Hindlimb muscle (tissue), 1 donor: ENCODE results near the gene STRN. TPM values are rescaled to one million over a fixed set of nuclear protein-coding genes. Genes with fewer than 3 reads are reported as not detected.
"Not testable (repeated sequence)": the region's sequence is repeated elsewhere in the genome, so short reads cannot be mapped to it uniquely, and the experiment has no call there.

Source experiments
- DNase-seq: peaks from one replicate; pipeline ENCODE4 v3.0.0-alpha.2; 2013
- polyA plus RNA-seq: library from polyadenylated mRNA; unstranded; fragments of 120-200 nt; gene quantifications from one replicate; pipeline ENCODE4 v1.2.1, GENCODE V29; 2013; ENCODE audit not compliant: insufficient read length

Gene STRN
- polyA plus RNA-seq: 17.4 TPM

DNA sequence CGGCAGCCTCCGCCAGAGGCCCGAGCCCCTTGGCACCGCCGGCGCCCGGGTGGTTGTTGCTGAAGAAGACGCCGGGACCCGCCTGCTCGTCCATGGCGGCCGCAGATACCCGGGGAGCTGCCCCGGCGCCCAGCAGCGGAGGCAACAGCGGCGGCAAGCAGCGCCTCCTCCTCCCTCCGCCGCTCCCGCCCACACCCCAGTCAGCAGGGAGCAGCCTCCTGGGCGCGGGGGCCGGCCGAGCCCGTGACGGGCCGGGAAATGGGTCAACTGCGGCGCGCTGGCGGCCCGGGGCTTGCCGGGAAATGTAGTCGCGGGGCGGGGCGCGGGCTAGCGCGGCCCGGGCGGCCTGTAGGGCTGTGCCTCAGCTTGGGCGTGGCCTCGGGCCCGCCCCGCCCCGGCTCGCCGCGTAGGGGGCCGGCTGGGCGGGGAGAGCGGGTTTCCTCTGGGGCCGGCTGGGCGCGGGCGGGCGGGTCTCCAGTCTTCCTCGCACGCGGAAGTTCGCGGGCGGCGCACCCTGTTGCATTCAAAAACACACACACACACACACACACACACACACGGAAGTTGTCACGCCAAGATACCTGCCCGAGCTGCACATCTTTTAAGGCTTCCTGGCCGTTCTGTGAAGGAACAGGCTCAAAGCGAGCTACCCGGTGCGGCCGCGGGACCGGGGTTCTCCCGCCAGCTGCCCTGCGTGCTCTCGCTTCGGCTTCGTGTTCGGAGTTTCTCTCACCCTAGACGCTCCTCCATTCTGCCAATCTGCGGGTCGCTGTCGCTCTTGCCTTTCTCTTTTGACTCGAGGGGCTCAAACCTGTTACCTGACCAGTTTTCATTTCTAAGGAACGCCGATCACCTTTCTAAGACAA lies at the start of gene STRN:
TSS of gene STRN (minus strand) at position 167 of the 866 bp plus-strand sequence. CDS start at position 94, 73 bp downstream.
- DNase-seq: peak; percentile 98

DNA sequence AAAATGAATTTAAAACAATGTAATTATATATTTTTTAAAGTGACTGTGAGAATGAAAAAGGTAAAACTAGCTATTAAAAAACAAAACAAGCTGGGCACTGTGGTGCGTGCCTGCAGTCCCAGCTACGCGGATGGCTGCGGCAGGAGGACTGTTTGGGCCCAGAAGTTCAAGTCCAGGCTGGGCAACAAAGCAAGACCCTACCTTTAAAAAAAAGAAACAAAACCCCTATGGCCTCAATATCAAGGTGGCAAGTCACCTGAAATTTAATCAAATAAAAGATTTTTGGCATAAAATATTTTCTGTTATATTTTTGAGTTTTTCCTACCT lies 46.9 kb upstream of the STRN start:
- DNase-seq: no peak

DNA sequence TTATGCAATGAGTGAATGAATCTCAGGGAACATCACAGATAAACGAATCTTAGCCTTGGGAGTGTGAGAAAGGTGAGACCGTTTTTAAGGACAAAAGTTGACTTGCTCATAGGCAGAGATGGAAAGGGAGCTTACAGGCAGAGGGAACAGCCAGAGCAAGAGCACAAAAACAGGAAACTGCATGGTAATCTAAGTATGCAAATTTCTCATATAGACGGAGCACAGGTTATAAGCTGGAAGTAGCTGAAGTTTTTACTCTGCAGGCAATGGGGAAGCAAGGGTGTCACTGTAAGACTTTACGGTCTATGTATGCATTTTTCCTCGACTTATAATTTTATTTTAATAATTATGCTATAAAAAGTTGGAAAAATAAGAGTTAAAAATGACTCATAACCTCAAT lies 44.8 kb upstream of the STRN start:
- DNase-seq: no peak

DNA sequence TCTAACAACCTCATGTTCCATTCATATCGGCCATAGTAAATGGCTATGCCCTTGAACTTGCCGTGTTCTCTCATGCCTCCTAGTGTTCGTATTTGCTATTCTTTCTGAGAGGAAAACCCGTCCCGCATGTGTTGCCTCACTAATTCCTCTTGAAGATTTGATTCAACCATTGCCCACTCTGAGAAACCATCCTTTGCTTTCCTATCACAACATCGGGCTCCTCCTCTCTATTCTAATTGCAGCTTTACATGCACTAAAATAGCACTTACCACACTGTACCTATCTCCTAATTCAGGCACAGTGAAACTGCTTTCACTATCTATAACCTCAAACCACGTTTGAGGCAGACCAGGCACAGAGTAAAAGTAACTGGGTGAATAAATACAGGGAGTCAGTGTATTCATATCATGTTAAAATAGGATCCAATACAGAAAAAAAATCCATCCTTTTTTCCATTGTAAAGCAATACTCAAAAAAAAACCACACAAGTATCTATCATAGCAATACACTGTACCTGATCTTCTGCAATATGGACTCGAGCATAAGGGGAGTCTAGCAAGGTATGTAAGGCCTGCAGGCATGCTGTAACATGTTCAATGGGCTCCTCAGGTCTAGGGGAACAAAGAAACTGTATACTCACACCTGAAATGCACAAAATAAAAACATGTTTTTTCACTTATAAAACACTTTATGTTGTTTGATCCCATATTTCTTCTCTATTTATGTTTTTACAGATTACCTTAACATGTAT lies 39.0 kb upstream of the STRN start:
- DNase-seq: no peak

GRCh38 chr2:37000988-37001556 lies 34.7 kb upstream of the STRN start:
- no peak for DNase-seq

DNA sequence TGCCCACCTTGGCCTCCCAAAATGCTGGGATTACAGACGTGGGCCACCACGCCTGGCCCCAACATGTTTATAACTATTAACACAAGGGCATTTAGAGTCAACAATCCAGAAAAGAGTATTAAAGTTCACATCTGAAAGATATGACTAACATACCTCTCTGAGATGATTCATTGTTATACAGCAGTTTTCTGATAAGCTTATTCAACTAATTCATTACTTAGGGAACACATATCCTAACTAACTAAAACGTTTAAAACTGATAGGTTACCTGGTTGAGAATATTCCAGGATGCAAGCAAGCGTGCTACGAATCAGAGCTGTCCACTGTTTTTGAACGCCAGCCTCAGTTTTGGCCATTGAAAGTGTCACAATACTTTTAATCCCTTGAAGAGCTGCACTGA lies 34.0 kb upstream of the STRN start:
- DNase-seq: no peak

DNA sequence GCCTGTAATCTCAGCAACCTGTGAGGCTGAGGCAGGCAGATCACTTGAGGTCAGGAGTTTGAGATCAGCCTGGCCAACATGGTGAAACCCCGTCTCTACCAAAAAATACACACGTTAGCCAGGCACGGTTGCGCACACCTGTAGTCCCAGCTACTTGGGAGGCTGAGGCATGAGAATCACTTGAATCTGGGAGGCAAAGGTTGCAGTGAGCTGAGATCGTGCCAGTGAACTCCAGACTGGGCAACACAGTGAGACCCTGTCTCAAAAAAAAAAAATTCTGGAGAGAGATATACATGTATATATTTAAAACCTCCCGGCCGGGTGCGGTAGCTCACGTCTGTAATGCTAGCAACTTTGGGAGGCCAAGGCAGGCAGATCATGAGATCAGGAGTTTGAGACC lies 33.1 kb upstream of the STRN start:
- not testable (repeated sequence) for DNase-seq

GRCh38 chr2:36993841-36994620 lies 27.7 kb upstream of the STRN start:
- DNase-seq: no peak

DNA sequence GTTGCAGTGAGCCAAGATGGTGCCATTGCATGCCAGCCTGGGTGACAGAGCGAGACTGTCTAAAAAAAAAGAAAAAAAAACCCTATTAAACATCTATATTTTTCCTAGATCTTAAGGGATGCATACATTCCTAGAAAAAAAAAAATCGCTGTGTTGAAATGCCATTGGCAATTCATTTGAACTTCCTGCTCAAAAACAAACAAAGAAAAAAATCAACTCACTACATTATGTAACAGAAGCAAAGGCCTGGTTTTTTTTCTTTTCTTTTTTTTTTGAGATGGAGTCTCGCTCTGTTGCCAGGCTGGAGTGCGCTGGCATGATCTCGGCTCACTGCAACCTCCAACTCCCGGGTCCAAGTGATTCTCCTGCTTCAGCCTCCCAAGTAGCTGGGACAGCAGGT lies 21.7 kb upstream of the STRN start:
- DNase-seq: no peak

DNA sequence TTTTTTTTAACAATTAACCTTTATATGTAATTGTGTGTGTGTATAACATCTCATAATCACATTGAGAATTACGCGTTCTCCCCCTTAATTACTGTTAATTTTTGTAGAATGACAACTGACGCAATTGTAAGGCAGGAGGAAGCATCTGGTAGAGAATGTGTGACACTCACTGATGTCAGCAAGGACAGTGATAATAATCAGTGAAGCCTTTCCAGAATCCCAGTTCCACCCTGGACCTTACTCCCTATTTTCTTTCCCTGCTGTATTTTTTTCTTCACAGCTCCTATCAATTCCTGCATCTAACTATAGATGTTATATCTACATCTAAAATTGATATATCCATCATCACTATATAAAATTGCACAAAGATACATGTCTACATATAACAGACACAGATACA lies 16.1 kb upstream of the STRN start:
- no peak for DNase-seq

DNA sequence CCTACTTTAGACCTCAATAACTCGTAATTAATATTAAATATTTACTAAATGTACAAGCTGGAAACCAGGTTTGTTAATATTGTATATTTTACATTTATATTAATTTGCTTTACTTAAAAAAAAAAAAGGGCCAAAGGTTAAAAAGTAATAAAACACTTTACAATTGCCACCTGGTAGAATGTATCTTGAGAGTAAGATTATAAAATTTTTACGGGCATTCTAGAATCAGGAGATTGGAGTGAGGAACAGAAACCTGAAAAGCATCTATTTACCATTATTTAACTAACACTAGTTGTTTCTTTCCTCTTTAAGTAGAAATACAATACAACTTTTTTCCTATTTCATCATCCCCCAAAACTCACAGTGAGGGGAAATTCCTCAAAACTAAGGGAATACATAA lies 15.6 kb upstream of the STRN start:
- no peak for DNase-seq

GRCh38 chr2:36979007-36979406 lies 12.7 kb upstream of the STRN start:
- DNase-seq: not testable (repeated sequence)

- DNase-seq: no peak
These were observed 9.7 kb upstream of the STRN start for GRCh38 chr2:36976065-36976464.

DNA sequence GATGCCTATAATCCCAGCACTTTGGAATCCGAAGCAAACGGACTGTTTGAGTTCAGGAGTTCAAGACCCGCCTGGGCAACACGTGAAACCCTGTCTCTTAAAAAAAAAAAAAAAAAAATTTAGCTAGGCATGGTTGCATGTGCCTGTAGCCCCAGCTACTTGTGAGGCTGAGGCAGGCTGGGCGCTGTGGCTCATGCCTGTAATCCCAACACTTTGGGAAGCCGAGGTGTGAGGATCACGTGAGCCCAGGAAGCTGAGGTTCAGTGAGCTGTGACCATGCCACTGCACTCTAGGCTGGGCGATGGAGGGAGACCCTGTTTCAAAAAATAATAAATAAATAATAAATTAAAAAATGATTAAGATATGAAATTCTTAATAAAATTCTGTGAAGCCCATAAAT lies 9.0 kb upstream of the STRN start:
- DNase-seq: no peak

GRCh38 chr2:36973320-36973719 lies 7.0 kb upstream of the STRN start:
- DNase-seq: no peak

DNA sequence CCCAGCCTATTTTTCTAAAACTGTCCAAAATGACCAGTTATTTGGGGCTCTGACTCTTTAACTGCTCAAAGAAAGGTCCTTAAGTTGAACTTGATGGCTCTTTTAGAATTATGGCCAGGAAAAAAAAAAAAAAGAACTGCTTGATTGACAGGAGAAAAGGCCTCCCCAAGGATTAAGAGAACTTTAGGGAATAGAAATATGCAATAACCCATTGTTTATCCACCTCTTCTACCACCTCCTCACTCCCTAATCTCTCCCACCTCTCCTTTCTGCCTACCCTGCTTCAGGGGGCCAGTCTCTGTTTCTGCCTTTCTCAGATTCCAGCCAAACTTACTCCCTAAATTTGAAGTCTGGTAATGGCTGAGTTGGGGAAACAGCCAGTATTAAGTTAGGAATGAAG lies 5.7 kb upstream of the STRN start:
- DNase-seq: no peak

- no peak for DNase-seq
These were observed 1.0 kb upstream of the STRN start for GRCh38 chr2:36967236-36967876.

DNA sequence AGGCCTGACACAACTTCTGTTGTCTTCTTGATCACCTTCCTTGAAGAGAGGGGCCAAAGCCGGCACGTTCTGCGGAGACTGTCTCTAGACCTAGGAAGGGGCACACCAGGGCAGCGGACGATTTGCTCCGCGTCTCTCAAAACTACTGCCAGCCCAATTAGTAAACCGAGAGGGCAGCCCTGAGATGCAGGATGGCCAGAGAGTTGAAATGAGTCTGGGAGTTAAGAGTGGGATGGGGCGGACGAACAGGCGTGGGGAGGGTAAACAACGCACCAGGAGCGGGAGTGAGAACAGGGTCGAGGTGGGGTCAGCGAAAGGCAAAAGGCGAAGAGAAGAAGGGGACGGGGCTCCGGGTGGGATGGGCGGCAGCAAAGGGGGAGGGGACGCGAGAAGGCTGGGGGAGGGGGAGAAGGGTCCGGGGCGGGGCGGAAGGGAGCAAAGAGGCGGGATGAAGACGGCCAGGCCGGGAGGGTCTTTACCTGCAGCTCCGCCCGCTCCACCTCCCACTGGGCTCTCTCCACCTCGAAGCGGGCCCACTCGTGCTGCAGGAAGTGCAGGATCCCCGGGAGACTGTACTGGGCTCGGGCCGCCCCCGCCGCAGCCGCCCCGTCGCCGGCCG lies 476 bp downstream of the STRN start:
- peak; percentile 61 for DNase-seq

DNA sequence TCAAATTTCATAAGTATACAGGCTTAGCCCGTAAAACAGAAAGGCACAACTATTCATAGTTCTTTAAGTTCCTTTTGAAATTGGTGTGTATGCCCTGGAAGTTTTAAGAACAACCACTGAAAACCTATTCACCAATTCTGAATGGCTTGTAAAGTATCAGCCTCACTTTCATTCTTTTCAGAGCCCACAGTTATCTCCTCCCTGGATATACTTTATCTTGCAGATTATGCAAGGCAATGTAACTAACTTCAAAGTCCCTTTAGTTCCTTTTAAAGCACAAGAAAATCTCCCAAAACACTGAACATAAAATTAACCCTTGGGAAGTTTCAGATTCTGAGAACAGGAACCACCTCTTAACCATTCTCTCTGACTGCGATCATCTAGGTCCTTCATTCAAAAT lies 1.1 kb downstream of the STRN start:
- DNase-seq: no peak

GRCh38 chr2:36964496-36965058 lies 1.8 kb downstream of the STRN start:
- DNase-seq: no peak

DNA sequence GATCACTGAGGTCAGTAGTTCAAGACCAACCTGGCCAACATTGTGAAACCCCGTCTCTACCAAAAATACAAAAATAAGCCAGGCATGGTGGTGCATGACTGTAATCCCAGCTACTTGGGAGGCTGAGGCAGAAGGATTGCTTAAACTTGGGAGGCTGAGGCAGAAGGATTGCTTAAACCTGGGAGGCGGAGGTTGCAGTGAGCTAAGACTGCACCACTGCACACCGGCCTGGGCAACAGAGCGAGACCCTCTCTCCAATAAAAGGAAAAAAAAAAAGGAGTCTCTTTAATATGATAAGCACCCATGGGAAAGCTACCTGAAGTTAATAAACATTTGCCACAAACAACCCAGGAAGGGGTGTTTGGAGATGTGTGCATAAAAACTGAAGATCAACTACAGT lies 2.6 kb downstream of the STRN start:
- DNase-seq: no peak

GRCh38 chr2:36963106-36963505 lies 3.2 kb downstream of the STRN start:
- DNase-seq: no peak
